ENCODE results near the gene IMMP2L. TPM values are rescaled to one million over a fixed set of nuclear protein-coding genes. Genes with fewer than 3 reads are reported as not detected.

IMMP2L gene
- total and polyA plus RNA-seq, 4 donors = 7.3 to 21.1 (median 12.4) TPM

DNA sequence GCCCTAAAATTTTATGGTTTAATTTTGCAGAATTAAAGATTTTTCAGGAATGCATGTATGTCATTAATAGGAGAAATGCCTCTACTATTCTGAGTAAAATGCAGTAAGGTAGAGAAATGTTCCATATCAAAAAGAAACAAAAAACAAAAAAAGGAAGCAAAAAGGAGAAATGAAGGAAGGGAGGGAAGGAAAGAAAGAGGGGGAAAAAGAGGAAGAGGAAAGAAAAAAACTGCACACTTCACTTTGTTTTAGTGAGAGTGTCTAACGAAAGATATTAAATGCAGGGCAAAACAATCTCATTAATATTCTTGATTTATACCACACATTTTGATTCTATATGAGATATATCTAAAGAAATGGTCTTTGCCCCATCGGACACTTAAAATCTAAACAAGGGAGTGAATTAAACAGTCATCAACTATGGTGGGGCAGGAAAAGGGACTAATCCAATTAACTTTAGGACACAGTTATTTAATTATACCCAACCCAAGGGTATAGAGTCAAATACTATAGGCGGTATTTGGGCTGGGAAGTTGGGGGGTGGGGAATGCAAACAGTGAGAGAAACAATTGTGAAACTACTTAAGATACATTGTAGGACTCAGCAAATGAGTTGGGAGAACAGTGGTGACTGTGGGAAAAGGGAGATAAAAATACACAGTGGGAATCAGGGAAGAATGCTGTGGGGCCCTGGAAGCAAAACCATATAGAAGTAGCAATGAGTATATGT is 27.0 kb downstream of the IMMP2L start:
- Histone ChIP-seq H3K4me3 (ENCODE audit: low read depth in 1 of 3, low read length in 3 of 3) (no peak overlapping the region), H3K27me3 (ENCODE audit: control insufficient read depth in 4 of 4, insufficient read depth in 4 of 4, low read length in 3 of 4) (no peaks in the 10 kb centered on the region), H3K36me3 (ENCODE audit: control insufficient read depth in 4 of 4, insufficient read depth in 3 of 4, low read depth in 1 of 4, low read length in 3 of 4) (no peaks in the 10 kb centered on the region), H3K9ac (ENCODE audit: low read depth in 1 of 2, low read length in 2 of 2) (no peak overlapping the region), H3K9me3 (ENCODE audit: control insufficient read depth in 4 of 4, low read length in 3 of 4) (no peaks in the 10 kb centered on the region), H3K4me1 (ENCODE audit: control insufficient read depth in 4 of 4, insufficient read depth in 4 of 4, low read length in 3 of 4) (peaks cover 0 to 10% (median 5%) of the 10 kb centered on the region in 4 donors), H3K27ac (ENCODE audit: low read depth in 1 of 2, low read length in 2 of 2) (no peak overlapping the region)
- WGBS = 91% methylated on average over 3 of the region's 3 CpGs
- no peak for TF ChIP-seq RAD21 (IDR thresholded peaks at IDR 0.05)
- TF ChIP-seq JUND (IDR thresholded peaks at IDR 0.05) = no peak
- no peak for TF ChIP-seq HNF4A (conservative IDR thresholded peaks at IDR 0.05)
- TF ChIP-seq, protein P1, sequence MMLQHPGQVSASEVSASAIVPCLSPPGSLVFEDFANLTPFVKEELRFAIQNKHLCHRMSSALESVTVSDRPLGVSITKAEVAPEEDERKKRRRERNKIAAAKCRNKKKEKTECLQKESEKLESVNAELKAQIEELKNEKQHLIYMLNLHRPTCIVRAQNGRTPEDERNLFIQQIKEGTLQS (IDR thresholded peaks at IDR 0.05) = no peak
- TF ChIP-seq, protein P2, sequence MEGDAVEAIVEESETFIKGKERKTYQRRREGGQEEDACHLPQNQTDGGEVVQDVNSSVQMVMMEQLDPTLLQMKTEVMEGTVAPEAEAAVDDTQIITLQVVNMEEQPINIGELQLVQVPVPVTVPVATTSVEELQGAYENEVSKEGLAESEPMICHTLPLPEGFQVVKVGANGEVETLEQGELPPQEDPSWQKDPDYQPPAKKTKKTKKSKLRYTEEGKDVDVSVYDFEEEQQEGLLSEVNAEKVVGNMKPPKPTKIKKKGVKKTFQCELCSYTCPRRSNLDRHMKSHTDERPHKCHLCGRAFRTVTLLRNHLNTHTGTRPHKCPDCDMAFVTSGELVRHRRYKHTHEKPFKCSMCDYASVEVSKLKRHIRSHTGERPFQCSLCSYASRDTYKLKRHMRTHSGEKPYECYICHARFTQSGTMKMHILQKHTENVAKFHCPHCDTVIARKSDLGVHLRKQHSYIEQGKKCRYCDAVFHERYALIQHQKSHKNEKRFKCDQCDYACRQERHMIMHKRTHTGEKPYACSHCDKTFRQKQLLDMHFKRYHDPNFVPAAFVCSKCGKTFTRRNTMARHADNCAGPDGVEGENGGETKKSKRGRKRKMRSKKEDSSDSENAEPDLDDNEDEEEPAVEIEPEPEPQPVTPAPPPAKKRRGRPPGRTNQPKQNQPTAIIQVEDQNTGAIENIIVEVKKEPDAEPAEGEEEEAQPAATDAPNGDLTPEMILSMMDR (IDR thresholded peaks at IDR 0.05; ENCODE audit: low read depth, low read length, missing input control) = no peak
- TF ChIP-seq, protein P3, sequence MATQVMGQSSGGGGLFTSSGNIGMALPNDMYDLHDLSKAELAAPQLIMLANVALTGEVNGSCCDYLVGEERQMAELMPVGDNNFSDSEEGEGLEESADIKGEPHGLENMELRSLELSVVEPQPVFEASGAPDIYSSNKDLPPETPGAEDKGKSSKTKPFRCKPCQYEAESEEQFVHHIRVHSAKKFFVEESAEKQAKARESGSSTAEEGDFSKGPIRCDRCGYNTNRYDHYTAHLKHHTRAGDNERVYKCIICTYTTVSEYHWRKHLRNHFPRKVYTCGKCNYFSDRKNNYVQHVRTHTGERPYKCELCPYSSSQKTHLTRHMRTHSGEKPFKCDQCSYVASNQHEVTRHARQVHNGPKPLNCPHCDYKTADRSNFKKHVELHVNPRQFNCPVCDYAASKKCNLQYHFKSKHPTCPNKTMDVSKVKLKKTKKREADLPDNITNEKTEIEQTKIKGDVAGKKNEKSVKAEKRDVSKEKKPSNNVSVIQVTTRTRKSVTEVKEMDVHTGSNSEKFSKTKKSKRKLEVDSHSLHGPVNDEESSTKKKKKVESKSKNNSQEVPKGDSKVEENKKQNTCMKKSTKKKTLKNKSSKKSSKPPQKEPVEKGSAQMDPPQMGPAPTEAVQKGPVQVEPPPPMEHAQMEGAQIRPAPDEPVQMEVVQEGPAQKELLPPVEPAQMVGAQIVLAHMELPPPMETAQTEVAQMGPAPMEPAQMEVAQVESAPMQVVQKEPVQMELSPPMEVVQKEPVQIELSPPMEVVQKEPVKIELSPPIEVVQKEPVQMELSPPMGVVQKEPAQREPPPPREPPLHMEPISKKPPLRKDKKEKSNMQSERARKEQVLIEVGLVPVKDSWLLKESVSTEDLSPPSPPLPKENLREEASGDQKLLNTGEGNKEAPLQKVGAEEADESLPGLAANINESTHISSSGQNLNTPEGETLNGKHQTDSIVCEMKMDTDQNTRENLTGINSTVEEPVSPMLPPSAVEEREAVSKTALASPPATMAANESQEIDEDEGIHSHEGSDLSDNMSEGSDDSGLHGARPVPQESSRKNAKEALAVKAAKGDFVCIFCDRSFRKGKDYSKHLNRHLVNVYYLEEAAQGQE (IDR thresholded peaks at IDR 0.05) = no peak
- TF ChIP-seq FOXA1 (IDR thresholded peaks at IDR 0.05) = no peak
- TF ChIP-seq, protein P4, sequence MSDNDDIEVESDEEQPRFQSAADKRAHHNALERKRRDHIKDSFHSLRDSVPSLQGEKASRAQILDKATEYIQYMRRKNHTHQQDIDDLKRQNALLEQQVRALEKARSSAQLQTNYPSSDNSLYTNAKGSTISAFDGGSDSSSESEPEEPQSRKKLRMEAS (IDR thresholded peaks at IDR 0.05) = no peak
- no peak for TF ChIP-seq FOXA2 (IDR thresholded peaks at IDR 0.05)
- no peak for TF ChIP-seq EGR1 (IDR thresholded peaks at IDR 0.05; ENCODE audit: low read depth in 2 of 2)
- TF ChIP-seq RXRA (IDR thresholded peaks at IDR 0.05) = no peak
- no peak for TF ChIP-seq HNF4G (IDR thresholded peaks at IDR 0.05)
- TF ChIP-seq SP1 (IDR thresholded peaks at IDR 0.05) = no peak
- TF ChIP-seq, protein P5, sequence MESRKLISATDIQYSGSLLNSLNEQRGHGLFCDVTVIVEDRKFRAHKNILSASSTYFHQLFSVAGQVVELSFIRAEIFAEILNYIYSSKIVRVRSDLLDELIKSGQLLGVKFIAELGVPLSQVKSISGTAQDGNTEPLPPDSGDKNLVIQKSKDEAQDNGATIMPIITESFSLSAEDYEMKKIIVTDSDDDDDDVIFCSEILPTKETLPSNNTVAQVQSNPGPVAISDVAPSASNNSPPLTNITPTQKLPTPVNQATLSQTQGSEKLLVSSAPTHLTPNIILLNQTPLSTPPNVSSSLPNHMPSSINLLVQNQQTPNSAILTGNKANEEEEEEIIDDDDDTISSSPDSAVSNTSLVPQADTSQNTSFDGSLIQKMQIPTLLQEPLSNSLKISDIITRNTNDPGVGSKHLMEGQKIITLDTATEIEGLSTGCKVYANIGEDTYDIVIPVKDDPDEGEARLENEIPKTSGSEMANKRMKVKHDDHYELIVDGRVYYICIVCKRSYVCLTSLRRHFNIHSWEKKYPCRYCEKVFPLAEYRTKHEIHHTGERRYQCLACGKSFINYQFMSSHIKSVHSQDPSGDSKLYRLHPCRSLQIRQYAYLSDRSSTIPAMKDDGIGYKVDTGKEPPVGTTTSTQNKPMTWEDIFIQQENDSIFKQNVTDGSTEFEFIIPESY (IDR thresholded peaks at IDR 0.05) = no peak
- no peak for TF ChIP-seq YY1 (IDR thresholded peaks at IDR 0.05)
- no peak for TF ChIP-seq GABPA (IDR thresholded peaks at IDR 0.05 in 1 of 2, conservative IDR thresholded peaks at IDR 0.05 in 1 of 2)
- TF ChIP-seq TAF1 (conservative IDR thresholded peaks at IDR 0.05) = no peak
- no peak for TF ChIP-seq NR2F2 (IDR thresholded peaks at IDR 0.05)
- DNase-seq (ENCODE audit: low spot score) = no peak

All from liver (tissue), 9 donors.